NCI-H1048 (cell line): Measurements from ENCODE around the gene TSPEAR.
"Not testable (repeated sequence)": the region's sequence is repeated elsewhere in the genome, so short reads cannot be mapped to it uniquely, and the experiment has no call there.

ENCODE experiments used
- DNase-seq: peaks from one replicate; lab custom pipeline; 2025; lab: John Stamatoyannopoulos, UW

Gene TSPEAR

GRCh38 chr21:44603109-44603875, 108.1 kb downstream of the TSPEAR start:
- no peak for DNase-seq

- no peak for DNase-seq
Observed at GRCh38 chr21:44602463-44602850, 108.9 kb downstream of the TSPEAR start.

DNA sequence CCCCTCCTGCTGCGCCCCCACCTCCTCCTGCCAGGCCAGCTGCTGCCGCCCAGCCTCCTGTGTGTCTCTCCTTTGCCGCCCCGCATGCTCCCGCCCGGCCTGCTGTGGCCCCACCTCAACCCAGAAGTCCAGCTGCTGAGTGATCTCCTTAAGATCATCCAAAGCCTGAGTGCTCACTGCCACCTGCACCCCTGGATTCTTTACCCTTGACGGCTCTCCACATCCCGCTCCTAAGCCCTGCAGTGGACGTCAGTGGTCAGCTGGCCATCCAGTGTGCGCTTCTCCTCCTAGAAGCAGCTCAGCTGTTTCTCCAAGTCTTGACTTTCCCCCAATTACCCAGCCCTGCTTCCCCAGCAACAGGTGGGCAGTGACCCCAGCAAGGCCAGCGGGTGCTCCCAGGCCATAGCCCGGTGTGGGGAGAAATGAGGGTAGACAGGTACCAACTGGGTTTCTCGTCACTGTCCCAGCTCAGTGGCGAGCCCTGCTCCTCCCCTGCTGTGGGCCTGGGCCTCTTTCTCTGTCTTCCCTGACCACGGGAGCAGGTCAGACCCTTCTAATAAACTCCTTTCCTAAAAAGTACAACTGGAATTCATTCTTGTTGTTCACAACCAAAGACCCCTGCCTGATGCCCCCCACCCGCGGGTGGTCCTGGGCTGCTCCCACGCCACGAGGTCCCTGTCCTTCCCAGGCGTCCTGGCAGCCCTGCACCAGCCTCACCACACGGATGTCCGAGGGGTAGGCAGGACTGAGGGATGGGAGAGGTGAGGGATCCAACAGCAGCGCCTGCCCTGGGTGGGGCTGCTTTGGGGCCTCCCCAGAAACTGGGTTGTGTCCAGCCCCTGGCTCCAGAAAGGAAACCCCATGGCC, 109.5 kb downstream of the TSPEAR start:
- DNase-seq: no peak

GRCh38 chr21:44601091-44601490, 110.3 kb downstream of the TSPEAR start:
- not testable (repeated sequence) for DNase-seq

GRCh38 chr21:44600118-44600978, 111.0 kb downstream of the TSPEAR start, which contains the start of gene KRTAP10-7:
KRTAP10-7 (plus strand) TSS chr21:44600597; CDS start chr21:44600622, 25 bp downstream.
- not testable (repeated sequence) for DNase-seq

DNA sequence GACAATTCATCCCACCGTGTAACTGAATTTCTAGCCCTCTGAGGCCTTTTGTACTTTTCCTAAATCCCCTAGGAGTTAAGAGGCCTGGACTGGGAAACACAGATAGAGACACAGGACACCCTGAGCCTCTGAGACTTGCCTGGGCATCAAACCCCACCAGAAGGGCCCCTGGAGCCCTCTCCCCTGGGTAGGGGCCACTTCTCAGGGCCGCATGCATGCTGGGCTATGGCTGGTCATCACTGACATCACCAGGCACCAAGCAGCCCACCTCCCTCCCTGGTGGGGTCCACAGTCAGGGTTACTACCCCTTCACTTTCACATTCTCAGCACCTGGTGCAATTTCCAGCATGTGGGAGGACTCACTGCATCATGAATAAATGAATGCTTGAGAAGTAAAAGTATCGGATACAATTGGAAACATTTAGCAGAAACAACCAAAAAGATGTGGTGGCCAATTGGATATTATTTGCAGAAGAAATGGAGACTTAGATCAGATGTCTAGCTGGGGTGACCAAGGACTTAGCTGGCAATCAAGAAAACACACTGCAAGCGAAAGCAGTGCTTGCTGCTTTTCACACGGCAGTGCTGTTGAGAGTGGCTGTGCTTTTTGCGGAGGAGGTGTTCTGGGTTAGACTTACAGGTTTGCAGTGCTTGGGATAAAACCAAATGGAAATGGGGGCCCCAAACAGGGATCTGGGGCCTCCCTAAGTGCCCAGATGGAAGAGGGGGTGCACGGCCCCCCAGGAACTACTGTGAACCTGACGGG, 111.9 kb downstream of the TSPEAR start:
- DNase-seq: no peak

DNA sequence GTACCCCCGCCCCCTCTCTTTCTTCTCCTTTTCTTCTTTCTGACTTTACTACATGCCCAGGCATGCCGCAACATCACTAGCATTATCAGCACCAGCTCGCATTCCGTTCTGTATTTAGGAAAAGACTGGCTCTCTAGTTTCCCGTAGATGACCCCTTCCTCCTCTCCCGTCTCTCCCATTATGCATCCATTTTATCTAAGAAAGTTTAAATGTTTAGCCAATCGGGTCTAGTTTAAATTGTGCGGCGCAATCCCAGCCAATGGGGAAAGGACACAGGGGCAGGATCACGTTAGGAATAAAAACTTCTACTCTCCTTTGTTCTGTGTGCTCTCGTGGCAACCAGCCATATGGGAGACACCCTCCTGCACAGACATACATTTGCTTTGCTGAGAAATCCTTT, 113.3 kb downstream of the TSPEAR start:
- no peak for DNase-seq

- no peak for DNase-seq
Observed at GRCh38 chr21:44596068-44596725, 115.2 kb downstream of the TSPEAR start.

- DNase-seq: no peak
Observed at GRCh38 chr21:44595524-44595923, 115.8 kb downstream of the TSPEAR start.

GRCh38 chr21:44594406-44594916, 116.9 kb downstream of the TSPEAR start:
- no peak for DNase-seq

GRCh38 chr21:44593598-44594405, 117.6 kb downstream of the TSPEAR start:
- DNase-seq: no peak

GRCh38 chr21:44592446-44593311, 118.7 kb downstream of the TSPEAR start, which contains the start of gene KRTAP10-6:
KRTAP10-6 (minus strand) TSS chr21:44592505; CDS start chr21:44592484, 21 bp downstream.
- DNase-seq: no peak

- not testable (repeated sequence) for DNase-seq
Observed at GRCh38 chr21:44591801-44592130, 119.6 kb downstream of the TSPEAR start.

DNA sequence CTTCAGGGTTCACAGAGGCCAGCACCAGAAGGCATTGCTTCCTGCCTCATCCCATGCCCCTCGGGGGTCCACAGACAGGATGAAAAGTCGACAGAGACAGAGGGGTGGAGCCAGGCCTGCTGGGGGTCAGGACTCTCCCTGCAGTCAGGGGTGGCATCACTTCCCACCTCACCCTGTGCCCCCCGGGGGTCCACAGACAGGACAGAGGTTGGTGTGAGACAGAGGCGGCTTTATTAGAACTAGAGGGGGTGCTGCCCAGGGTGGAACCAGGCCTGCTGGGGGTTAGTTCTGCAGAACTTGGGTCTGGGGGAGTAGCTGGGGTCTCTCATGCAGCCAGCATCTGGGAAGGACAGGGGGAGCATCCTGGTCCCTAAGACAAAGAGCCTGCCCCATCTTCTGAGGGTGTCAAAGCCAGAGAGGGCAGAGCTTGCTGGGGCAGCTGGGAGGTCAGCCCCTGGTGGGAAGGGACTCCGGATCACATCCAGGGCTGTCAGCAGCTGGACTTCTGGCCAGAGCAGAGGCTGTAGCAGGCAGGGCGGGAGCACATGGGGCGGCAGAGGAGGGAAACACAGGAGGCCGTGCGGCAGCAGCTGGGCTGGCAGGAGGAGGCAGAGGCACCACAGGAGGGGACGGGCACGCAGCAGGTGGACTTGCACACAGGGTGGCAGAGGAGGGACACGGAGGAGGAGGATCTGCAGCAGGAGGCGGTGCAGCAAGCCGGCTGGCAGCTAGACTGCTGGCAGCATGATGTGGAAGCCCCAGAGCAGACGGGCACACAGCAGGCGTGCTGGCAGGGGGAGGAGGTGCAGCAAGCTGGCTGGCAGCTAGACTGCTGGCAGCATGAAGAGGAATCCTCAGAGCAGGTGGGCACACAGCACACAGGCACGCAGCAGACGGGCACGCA, 120.2 kb downstream of the TSPEAR start:
- DNase-seq: not testable (repeated sequence)

DNA sequence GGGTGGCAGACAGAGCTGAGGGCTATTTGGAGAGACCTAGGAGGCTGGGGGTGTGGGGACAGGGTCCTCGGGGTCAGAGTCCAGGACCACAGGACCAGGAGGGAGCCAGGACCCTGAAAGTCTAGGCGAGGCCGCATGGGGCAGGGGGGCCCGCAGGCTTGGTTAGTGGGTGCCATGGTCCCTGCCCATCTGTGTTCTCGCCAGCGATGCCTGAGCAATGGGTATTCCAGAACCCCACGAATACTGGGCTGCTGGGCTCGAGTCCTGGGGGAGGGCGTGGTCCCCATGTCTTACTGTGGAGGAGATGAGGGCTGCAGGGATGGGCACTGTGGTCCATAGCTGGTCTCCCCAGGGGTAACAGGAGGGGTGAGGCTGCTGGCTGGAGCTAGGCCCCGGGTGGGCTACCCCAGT, 121.1 kb downstream of the TSPEAR start:
- DNase-seq: no peak

- no peak for DNase-seq
Observed at GRCh38 chr21:44589586-44590305, 121.6 kb downstream of the TSPEAR start.

- no peak for DNase-seq
Observed at GRCh38 chr21:44589094-44589493, 122.3 kb downstream of the TSPEAR start.
